Raji (cell line): Measurements from ENCODE around the gene NOTCH4.

ENCODE experiments used
- POLR2A ChIP-seq: IDR thresholded peaks from 2 replicates; pipeline ENCODE4 v1.6.1; 2011; ENCODE audit warnings: low read depth, low read length, control low read depth; ENCODE audit not compliant: insufficient read depth

NOTCH4 gene

DNA sequence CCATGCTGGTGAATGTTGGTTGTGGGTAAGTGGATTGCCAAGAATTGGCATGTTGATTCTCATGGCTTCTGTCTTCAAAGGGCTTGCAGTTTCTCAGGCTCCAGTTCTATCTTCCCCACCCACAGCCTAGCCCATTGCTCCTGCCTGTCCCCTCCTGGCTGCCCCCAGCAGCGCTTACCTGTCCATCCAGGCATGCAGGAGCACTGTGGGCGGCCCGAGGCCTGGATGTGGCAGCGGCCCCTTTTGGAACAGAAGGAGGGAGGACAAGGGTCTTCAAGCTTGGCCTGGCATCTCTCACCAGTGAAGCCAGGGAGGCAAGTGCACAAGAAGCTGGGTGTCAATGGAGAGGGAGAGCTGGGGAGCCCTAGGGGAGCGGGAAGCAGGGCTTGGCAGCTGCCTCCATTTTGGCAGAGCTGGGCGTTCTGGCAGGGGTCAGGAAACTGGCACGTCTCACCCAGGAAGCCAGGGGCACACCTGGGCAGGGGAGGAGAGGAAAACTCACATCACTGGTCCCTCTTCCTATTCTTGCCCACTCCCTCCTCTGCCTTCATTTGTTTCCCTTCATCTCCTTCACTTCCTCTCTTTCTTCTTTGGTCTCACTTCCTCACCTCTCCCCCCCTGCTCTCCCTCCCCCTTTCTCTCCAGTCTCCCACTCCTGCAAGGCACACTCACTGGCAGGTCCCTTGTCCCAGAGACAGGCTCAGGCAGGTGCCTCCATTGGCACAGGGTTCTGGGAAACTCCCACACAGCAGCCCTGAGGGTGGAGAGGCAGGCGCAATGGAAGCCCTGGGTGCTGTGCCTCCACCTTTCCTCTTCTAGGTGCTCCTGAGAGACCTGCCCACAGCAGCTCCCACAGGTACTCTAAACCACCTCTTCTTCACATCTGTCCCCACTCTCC, 1.3 kb downstream of the NOTCH4 start:
- no peak for TF ChIP-seq POLR2A

DNA sequence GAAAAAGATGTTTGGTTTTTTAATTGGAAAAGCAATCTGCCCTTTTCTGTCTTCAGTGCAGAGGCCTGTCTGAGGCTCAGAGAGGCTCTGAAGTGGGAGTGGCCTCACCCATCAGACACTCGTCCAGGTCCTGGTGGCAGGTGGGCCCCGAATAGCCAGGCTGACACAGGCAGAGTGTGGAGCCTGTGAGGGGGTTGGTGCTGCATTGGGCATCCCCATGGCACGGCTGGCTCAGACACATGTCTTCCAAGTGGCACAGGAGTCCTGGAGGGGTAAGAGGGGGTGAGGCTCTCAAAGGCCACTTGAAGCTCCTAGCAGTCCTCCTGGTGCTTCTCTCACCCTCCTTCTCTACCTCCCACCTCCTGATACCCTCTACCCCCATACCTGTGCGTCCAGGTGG, 3.8 kb downstream of the NOTCH4 start:
- no peak for TF ChIP-seq POLR2A

DNA sequence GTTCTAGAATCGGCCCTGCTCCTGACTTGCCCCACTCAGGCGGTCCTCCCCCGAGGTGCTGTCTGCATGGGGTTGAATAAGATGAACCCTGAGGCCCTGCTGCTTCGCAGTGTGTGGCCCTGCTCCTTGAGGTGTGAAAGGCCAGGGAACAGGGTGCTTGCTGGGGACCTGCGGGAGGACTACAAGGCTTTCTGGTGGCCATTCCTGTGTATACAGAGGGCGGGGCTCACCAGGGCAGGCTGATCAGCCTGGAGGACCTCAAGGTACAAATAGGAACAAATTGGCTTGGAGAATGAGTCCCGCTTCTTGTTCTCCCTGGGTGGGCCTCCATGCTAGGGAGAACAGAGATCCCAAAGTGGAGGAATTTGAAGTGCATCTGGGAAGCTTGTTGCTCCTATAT, 5.7 kb downstream of the NOTCH4 start:
- no peak for TF ChIP-seq POLR2A

DNA sequence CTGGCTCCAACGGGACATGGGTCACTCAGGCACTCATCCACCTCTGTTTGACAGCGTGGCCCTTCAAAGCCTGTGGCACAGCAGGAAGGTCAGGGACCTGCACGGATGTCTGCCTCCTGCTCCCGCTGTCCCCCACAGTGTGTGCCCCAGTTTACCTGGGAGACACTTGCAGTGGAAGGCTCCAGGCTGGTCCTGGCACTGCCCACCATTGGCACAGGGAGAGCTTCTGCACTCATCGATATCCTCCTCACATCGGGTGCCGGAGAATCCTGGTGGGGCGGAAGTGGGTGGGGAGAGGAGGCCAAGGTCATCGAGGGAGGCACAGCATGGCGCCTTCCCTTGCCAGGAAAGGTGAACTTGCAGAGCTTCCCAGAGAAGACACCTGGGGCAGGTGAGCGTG, 6.9 kb downstream of the NOTCH4 start:
- no peak for TF ChIP-seq POLR2A

- no peak for TF ChIP-seq POLR2A
Observed at GRCh38 chr6:32216285-32216684, 7.6 kb downstream of the NOTCH4 start.

DNA sequence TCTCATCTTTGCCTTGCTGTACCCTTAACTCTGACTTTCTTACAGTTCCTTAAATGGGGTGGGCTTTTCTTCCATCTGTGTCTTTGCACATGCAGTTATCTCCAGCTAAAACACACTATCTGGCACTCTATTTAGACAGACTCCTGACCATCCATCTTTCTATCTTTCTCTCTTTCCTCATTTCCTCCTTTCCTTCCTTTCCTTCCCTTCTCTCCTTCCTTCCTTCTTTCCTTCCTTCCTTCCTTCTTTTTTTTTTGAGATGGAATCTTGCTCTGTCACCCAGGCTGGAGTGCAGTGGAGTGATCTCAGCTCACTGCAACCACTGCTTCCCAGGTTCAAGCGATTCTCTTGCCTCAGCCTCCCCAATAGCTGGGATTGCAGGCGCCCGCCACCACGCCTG, 8.2 kb downstream of the NOTCH4 start:
- TF ChIP-seq POLR2A: no peak

GRCh38 chr6:32214126-32214525, 9.7 kb downstream of the NOTCH4 start:
- TF ChIP-seq POLR2A: no peak

DNA sequence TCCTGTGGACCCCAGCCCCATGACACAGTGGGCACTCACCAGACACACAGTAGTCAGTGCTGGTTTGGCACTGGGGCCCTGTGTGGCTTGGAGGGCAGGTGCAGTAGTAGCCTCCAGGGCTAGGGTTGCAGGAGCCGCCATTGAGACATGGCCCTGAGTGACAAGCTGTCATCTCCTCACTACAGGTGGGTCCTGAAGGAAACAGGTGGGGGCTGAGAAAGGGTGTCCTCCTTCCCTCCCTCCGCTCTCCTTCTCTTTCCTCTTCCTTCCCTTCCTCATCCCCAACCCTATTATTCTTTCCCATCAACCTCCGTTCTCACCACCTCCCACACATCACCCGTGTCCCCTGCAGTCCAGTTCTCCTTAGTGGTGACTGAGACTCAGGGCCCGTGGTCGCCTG, 10.2 kb downstream of the NOTCH4 start:
- TF ChIP-seq POLR2A: no peak

DNA sequence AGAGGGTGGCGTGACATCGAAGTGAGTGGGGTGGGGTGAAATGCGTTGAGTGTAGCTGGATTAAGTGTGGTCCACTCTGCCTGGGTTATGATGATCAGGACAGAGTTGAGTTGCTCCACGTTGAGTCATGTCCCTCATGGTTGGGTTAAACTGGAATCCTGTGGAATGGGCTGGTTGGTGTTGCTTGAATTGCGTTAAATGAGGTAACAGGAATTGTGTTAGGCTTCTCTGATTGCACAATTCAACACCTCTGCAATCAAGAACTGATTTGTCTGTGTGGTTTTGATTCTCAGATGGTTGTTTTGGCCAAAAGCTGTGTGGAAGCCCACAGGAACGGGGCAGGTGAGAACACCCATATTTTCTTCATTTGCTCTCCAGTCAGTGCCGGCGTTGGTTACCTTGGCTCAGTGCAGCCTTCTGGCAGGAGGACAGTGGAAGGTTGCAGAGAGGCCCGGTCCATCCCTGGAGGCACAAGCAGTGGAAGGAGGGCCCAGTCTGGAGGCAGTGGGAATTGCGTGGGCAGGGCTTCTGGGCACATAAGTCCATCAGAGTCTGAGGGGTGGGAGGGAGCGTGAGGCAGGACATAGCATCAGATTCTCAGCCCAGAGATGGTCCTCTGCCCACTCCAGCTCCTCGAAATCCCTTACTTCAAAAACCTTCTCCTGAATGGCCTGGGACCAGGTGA, 11.6 kb downstream of the NOTCH4 start:
- no peak for TF ChIP-seq POLR2A

- TF ChIP-seq POLR2A: no peak
Observed at GRCh38 chr6:32210191-32210601, 13.7 kb downstream of the NOTCH4 start.

GRCh38 chr6:32208996-32209395, 14.9 kb downstream of the NOTCH4 start:
- no peak for TF ChIP-seq POLR2A

DNA sequence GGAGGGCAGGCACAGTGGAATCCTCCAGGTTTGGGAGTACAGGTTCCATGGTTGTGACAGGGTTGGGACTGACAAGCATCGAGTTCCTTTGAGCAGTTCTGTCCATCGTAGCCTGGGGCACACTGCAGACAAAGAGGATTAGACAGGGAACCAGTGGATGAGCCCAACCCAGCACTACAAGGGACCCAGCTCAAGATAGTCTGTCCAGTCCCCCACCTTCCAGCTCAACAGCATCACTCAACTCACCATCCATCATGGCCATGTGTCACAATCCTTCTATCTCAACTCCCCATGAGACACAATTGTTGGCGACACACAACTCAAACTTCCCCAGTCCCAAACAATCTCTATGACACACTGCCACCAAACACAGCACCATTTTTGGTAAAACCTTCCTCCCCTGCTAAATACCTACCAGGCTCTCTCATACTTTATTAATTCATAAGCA, 19.6 kb downstream of the NOTCH4 start:
- TF ChIP-seq POLR2A: no peak

GRCh38 chr6:32203426-32204267, 20.2 kb downstream of the NOTCH4 start:
- TF ChIP-seq POLR2A: no peak

DNA sequence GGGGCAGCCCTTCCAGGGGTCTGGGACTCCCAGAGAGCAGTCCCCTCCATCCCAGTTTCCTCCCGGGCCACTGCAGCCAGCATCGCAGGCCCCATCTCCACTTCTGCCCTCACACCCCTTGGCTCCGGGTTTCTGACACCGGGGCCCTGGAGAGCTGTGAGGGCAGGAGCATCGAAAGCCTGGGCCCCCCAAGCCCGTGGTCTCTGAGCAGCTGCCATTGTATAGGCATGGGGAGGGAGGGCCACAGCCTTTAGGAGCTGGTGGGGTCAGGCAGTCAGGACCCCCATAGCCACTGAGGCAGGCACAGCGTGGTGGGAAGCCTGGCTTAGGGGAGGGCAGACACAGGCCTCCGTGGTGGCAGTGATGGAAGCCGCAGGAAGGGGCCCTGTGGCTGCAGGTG, 21.7 kb downstream of the NOTCH4 start:
- no peak for TF ChIP-seq POLR2A

DNA sequence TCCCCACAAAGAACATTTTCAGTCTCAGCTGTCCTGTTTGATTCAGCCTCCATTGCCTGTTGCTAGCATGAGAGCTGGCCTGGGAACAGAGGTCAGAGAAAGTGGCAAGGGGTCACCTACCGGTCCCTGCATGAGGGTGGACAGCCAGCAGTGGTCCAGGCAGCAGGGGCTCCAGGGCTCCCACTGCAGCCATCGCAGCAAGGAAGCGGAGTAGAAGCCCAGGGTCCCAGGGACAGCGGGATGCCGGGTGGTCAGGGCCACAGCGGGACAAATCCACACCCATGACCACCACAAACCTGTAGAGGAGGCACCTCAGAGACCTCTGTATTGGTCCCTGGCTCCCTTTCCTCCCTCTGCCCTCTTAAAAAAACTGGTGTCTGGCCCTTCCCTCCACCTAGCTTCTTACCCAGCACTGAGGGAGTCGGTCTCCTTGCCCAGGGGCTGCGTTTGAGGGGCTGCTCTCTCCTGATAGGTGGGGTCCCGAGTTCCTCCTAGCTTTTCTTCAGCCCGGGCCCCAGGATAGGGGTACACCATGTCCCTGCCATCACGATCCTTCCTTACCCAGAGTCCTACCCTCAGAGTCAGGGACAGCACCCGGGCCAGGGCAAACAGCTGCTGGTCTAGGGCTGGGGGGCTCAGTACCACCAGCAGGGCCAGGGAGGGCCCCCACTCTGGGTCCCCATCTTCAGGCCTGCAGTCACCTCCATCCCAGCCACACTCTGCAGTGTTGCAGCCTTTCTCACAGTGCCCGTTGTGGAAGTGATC, 23.0 kb downstream of the NOTCH4 start:
- TF ChIP-seq POLR2A: no peak
